ENCODE data around the gene ABHD4. TPM values are rescaled to one million over a fixed set of nuclear protein-coding genes. Genes with fewer than 3 reads are reported as not detected.

ABHD4 gene
- total and polyA plus RNA-seq, 7 donors = 6.1 to 64.0 (median 26.4) TPM

DNA sequence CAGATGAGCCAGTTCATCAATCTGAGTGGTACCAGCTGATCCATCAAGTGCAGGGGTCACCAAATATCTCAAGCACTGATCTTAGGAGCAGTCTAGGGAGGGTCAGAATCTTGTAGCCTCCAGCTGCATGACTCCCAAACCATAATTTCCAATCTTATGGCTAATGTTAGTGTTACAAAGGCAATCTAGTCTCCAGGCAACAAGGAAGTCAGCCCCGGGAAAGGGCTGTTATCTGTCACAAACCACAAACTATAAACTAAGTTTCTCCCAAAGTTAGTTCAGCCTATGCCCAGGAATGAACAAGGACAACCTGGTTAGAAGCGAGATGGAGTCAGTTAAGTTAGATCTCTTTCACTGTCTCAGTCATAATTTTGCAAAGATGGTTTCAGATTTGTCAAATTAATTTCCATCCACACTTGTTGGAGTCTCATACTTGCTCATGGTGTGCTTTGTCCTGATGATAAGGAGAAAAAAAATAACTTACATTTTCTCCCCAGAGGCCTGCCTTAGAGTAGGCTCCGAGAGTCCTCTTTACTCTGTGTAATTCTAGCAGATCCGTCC, 3.9 kb upstream of the ABHD4 start:
- Histone ChIP-seq H3K27me3 (ENCODE audit: insufficient read depth in 3 of 3, low read length in 2 of 3) (no peaks in the 10 kb centered on the region), H3K27ac (no peak overlapping the region), H3K36me3 (ENCODE audit: insufficient read depth in 1 of 2, low read depth in 1 of 2) (no peaks in the 10 kb centered on the region), H3K4me1 (peaks cover 7% of the 10 kb centered on the region), H3K9me3 (no peaks in the 10 kb centered on the region), H3K4me3 (no peak overlapping the region)
- intact Hi-C loops (cut with DNase I) = no loop called here
- TF ChIP-seq, protein P1, sequence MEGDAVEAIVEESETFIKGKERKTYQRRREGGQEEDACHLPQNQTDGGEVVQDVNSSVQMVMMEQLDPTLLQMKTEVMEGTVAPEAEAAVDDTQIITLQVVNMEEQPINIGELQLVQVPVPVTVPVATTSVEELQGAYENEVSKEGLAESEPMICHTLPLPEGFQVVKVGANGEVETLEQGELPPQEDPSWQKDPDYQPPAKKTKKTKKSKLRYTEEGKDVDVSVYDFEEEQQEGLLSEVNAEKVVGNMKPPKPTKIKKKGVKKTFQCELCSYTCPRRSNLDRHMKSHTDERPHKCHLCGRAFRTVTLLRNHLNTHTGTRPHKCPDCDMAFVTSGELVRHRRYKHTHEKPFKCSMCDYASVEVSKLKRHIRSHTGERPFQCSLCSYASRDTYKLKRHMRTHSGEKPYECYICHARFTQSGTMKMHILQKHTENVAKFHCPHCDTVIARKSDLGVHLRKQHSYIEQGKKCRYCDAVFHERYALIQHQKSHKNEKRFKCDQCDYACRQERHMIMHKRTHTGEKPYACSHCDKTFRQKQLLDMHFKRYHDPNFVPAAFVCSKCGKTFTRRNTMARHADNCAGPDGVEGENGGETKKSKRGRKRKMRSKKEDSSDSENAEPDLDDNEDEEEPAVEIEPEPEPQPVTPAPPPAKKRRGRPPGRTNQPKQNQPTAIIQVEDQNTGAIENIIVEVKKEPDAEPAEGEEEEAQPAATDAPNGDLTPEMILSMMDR (IDR thresholded peaks at IDR 0.05) = no peak
- DNase-seq (no peak), ATAC-seq (no peak)
- WGBS, 3 donors = 49 to 59% (median 52%) methylated on average over 4 of the region's 4 CpGs

DNA sequence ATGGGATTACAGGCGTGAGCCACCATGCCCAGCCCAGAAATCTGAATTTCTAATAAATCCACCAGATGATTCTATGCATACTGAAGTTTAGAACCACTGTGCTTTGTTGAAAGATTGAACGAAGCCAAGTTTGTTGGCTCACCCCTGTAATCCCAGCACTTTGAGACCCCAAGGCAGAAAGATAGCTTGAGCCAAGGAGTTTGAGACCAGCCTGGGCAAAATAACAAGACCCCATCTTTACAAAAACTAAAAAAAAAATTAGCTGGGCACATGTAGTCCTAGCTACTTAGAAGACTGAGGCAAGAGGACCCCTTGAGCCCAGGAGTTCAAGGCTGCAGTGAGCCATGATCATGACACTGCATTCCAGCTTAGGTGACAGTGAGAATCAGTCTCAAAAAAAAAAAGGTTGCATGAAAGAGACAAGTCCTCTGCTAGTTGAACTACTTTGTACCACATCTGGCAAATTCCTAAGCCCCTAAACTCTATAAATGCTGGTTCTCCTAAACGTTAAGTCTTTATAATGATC, 1.7 kb upstream of the ABHD4 start:
- TF ChIP-seq, protein P1 (IDR thresholded peaks at IDR 0.05) = no peak
- peaks cover 0 to 6% of the 10 kb centered on the region in 2 donors for H3K36me3 ChIP-seq (ENCODE audit: insufficient read depth in 1 of 2, low read depth in 1 of 2)
- no peaks in the 10 kb centered on the region for H3K27me3 ChIP-seq (ENCODE audit: insufficient read depth in 3 of 3, low read length in 2 of 3)
- H3K9me3 ChIP-seq = no peaks in the 10 kb centered on the region
- no peak for ATAC-seq
- H3K4me1 ChIP-seq = peaks cover 21% of the 10 kb centered on the region
- 73 to 90% (median 81%) methylated on average over 3 of the region's 3 CpGs for WGBS, 3 donors
- DNase-seq = no peak
- H3K27ac ChIP-seq = no peak overlapping the region
- no peak overlapping the region for H3K4me3 ChIP-seq
- intact Hi-C loops (cut with DNase I) = no loop called here

DNA sequence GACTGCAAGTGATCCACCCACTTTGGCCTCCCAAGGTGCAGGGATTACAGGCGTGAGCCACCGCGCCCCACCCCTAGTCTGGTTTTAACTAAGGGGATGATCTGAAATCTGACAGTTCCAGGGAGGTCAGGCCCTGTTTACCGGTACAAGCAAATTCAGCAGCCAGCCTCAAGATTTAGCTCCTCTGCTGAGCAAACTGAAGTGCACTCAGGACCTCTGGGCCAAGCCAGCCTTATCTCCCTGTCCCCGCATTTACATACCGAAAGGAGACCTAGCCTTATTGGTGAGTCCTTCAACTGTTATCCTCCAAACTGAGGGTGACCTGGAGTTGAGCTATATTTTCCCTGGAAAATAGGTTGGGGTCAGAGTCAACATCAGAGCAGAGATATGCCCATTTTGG, 835 bp upstream of the ABHD4 start:
- DNase-seq (no peak), ATAC-seq (no peak)
- TF ChIP-seq, protein P1 (IDR thresholded peaks at IDR 0.05) = no peak
- peaks cover 0 to 14% of the 10 kb centered on the region in 2 donors for H3K36me3 ChIP-seq (ENCODE audit: insufficient read depth in 1 of 2, low read depth in 1 of 2)
- WGBS, 3 donors = 84 to 92% (median 88%) methylated on average over 6 of the region's 6 CpGs
- intact Hi-C loops (cut with DNase I) = no loop called here
- H3K27me3 ChIP-seq (ENCODE audit: insufficient read depth in 3 of 3, low read length in 2 of 3) = no peaks in the 10 kb centered on the region
- H3K4me3 ChIP-seq = peak overlapping the region; percentile 97
- H3K4me1 ChIP-seq = peaks cover 23% of the 10 kb centered on the region
- no peak overlapping the region for H3K27ac ChIP-seq
- no peaks in the 10 kb centered on the region for H3K9me3 ChIP-seq

DNA sequence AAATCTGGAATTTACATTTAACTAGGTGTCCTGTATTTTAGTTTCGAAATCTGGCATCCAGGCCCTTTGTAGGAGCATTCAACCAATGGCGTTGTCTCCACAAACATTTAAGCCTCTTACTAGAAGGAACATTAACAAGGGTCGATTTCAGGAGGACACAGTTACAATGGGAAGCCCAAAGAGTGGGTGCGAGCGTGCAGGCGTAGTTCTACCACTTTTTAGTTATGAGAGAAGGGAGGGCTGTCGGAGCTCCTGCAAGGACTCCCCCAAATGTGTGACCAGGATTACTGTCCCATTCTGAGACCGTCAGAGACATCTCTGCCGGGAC, 365 bp upstream of the ABHD4 start:
- TF ChIP-seq, protein P1 (IDR thresholded peaks at IDR 0.05) = no peak
- peak overlapping the region; percentile 94 for H3K27ac ChIP-seq
- H3K27me3 ChIP-seq (ENCODE audit: insufficient read depth in 3 of 3, low read length in 2 of 3) = no peaks in the 10 kb centered on the region
- DNase-seq (no peak), ATAC-seq (no peak)
- peaks cover 23% of the 10 kb centered on the region for H3K4me1 ChIP-seq
- H3K4me3 ChIP-seq = peak overlapping the region; percentile 97
- peaks cover 0 to 19% of the 10 kb centered on the region in 2 donors for H3K36me3 ChIP-seq (ENCODE audit: insufficient read depth in 1 of 2, low read depth in 1 of 2)
- no peaks in the 10 kb centered on the region for H3K9me3 ChIP-seq
- WGBS, 3 donors = 9 to 14% (median 10%) methylated on average over 9 of the region's 9 CpGs
- intact Hi-C loops (cut with DNase I) = no loop called here

DNA sequence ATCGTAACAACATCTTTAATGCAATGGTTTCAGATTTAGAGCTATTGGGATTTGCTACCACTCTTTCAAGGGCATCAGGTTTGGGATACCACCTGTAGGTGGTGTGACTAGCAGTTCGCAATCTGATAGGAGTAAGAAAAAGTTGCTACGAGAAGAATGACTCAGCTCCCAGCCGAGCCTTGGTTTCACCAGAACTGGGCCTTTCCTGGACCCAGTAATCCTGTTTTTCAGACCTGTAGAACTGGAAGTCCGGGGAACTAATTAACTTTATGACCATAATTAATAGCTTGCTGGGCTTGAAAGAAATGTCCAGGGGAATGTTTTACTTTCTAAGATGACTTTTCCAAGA, 770 bp downstream of the ABHD4 start:
- Histone ChIP-seq H3K4me1 (peaks cover 23% of the 10 kb centered on the region), H3K9me3 (no peaks in the 10 kb centered on the region), H3K27ac (peak overlapping the region; percentile 94), H3K4me3 (peak overlapping the region; percentile 97), H3K27me3 (ENCODE audit: insufficient read depth in 3 of 3, low read length in 2 of 3) (no peaks in the 10 kb centered on the region), H3K36me3 (ENCODE audit: insufficient read depth in 1 of 2, low read depth in 1 of 2) (peaks cover 0 to 30% of the 10 kb centered on the region in 2 donors)
- WGBS, 3 donors = 1 to 3% (median 2%) methylated on average over 5 of the region's 5 CpGs
- intact Hi-C loops (cut with DNase I) = no loop called here
- TF ChIP-seq, protein P1 (IDR thresholded peaks at IDR 0.05) = no peak
- ATAC-seq (peak; percentile 81 to 95 (median 90)), DNase-seq (no peak)

Measured in psoas muscle (tissue), 8 donors.